ENCODE results near the gene MED9.

DNA sequence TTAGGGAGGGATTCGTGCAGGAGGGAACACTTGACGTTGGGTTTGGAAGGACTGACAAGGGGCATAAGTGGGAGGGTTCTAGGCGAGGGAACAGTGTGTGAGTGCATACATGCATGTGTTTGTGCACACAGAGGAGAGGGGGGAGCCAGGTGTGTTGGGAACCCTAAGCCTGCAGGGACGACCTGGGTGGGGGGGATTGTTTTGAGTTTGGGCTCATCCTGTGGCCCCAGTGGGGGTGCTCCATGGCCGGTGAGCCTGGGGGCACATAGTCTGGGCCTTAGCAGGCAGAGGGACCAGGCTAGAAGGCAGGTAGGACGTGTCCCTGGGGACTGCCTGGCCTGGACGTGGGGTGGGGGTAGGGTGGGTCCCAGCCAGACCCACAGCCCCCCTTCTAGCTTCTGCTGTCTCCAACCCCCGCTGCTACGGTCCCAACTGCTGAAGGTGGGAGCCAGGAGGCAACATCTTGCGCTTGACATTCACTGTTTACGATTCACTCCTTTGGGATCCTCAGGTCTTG, 31.3 kb downstream of the MED9 start:
- TF ChIP-seq POLR2A (IDR thresholded peaks at IDR 0.05) (no peak), EP300 (IDR thresholded peaks at IDR 0.05) (no peak)
- TF ChIP-seq, protein P1, sequence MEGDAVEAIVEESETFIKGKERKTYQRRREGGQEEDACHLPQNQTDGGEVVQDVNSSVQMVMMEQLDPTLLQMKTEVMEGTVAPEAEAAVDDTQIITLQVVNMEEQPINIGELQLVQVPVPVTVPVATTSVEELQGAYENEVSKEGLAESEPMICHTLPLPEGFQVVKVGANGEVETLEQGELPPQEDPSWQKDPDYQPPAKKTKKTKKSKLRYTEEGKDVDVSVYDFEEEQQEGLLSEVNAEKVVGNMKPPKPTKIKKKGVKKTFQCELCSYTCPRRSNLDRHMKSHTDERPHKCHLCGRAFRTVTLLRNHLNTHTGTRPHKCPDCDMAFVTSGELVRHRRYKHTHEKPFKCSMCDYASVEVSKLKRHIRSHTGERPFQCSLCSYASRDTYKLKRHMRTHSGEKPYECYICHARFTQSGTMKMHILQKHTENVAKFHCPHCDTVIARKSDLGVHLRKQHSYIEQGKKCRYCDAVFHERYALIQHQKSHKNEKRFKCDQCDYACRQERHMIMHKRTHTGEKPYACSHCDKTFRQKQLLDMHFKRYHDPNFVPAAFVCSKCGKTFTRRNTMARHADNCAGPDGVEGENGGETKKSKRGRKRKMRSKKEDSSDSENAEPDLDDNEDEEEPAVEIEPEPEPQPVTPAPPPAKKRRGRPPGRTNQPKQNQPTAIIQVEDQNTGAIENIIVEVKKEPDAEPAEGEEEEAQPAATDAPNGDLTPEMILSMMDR (IDR thresholded peaks at IDR 0.05), result no peak

All from upper lobe of left lung (tissue), 4 donors.